ENCODE data around the gene C1QC. TPM values are rescaled to one million over a fixed set of nuclear protein-coding genes. Genes with fewer than 3 reads are reported as not detected.

The C1QC gene
- total and polyA plus RNA-seq, 2 of the 8 experiments (the other 6 are each of a cell fraction or from before 2014, with no cell fraction given), result not detected

- Histone ChIP-seq H4K5ac (ENCODE audit: insufficient read length, low read depth, low read length) (no peak overlapping the region), H3K4me3 (ENCODE audit: extremely low read depth in 1 of 4, insufficient read depth in 2 of 4, low read depth in 3 of 4, low read length in 4 of 4) (no peak overlapping the region), H2BK5ac (ENCODE audit: low read depth, low read length) (no peak overlapping the region), H3K27me3 (replicated peaks in 1 of 4; ENCODE audit: control insufficient read depth in 3 of 4, extremely low read depth in 1 of 4, insufficient read depth in 3 of 4, low read length in 3 of 4) (no peaks in the 10 kb centered on the region), H3K23me2 (ENCODE audit: low read depth, low read length) (no peaks in the 10 kb centered on the region), H3K23ac (ENCODE audit: insufficient read length) (no peak overlapping the region), H3K18ac (ENCODE audit: extremely low read depth, low read length) (no peak overlapping the region), H2BK12ac (ENCODE audit: low read depth, low read length) (no peak overlapping the region), H3K79me2 (ENCODE audit: control insufficient read depth in 1 of 2, insufficient read depth in 2 of 2, low read length in 2 of 2) (no peaks in the 10 kb centered on the region), H2AFZ (ENCODE audit: low read length) (no peak overlapping the region), H3K4me2 (ENCODE audit: insufficient read depth in 1 of 2, low read depth in 2 of 2, low read length in 2 of 2) (no peak overlapping the region), H4K91ac (replicated peaks; ENCODE audit: insufficient read length, low read length) (no peak overlapping the region), H2AK5ac (ENCODE audit: low read depth, low read length) (0 out of 2 replicates have a peak overlapping the region, but pooled peaks have one; percentile 20), H3K9me3 (ENCODE audit: insufficient read depth in 2 of 2, low read depth in 1 of 2, low read length in 1 of 2) (peaks cover 6 to 8% of the 10 kb centered on the region in 2 experiments; a peak in 2 of 4 replicates), H3K36me3 (ENCODE audit: control insufficient read depth in 2 of 4, insufficient read depth in 4 of 4, low read length in 3 of 4) (no peaks in the 10 kb centered on the region), H3K14ac (ENCODE audit: insufficient read length) (no peak overlapping the region), H2BK20ac (ENCODE audit: low read length) (no peak overlapping the region), H2BK15ac (ENCODE audit: low read length) (no peak overlapping the region), H3K4me1 (replicated peaks in 1 of 4; ENCODE audit: control insufficient read depth in 3 of 4, insufficient read depth in 4 of 4, low read length in 3 of 4) (peaks cover 6 to 17% (median 11%) of the 10 kb centered on the region in 4 experiments), H3K9ac (replicated peaks in 1 of 4; ENCODE audit: extremely low read depth in 1 of 4, low read depth in 3 of 4, low read length in 3 of 4) (no peak overlapping the region), H4K20me1 (replicated peaks in 1 of 2; ENCODE audit: control insufficient read depth in 1 of 2, insufficient read depth in 2 of 2, low read length in 2 of 2) (no peaks in the 10 kb centered on the region), H3K79me1 (ENCODE audit: low read depth, low read length) (no peaks in the 10 kb centered on the region), H4K8ac (ENCODE audit: extremely low read depth, insufficient read depth, low read length) (no peak overlapping the region), H2BK120ac (replicated peaks; ENCODE audit: low read depth, low read length) (no peak overlapping the region), H3K4ac (replicated peaks; ENCODE audit: insufficient read length, low read depth, low read length) (no peak overlapping the region), H3K56ac (replicated peaks; ENCODE audit: insufficient read length, low read depth, low read length) (no peak overlapping the region), H3K27ac (ENCODE audit: low read depth, low read length) (no peak overlapping the region)
- WGBS, 2 experiments (ENCODE audit: extremely low coverage in 1 of 2, insufficient coverage in 1 of 2, insufficient read length in 1 of 2, insufficient replicate concordance in 2 of 2, low coverage in 1 of 2, low lambda C conversion rate in 2 of 2, missing lambda C conversion rate in 1 of 2), result 83% methylated on average over 8 of the region's 10 CpGs; no CpG with 5 or more reads in 1 of the 2 experiments
- no peak for DNase-seq (ENCODE audit: low read depth in 1 of 2, low spot score in 2 of 2)
- ChIA-PET CTCF (ENCODE audit: partially characterized antibody) (interaction anchor here (0.8 to 3.5 kb wide), 17 partner anchors 8 to 213 kb away, joined by 3 to 16 read pairs (median 3); no protein-coding TSS in a partner anchor), POLR2A (ENCODE audit: partially characterized antibody) (interaction anchor here (0.7 kb wide), 1 partner anchor 94 kb away, joined by 3 read pairs; no protein-coding TSS in a partner anchor)
- FAIRE-seq, result no peak
- TF ChIP-seq CHD2 (IDR thresholded peaks at IDR 0.05; ENCODE audit: low read length), result no peak
- no peak for TF ChIP-seq MAFK (IDR thresholded peaks at IDR 0.05; ENCODE audit: low read depth, low read length)
- TF ChIP-seq RXRA (IDR thresholded peaks at IDR 0.05; ENCODE audit: insufficient read depth, low read depth, low read length), result no peak
- no peak for TF ChIP-seq ATF3 (IDR thresholded peaks at IDR 0.05; ENCODE audit: insufficient read depth, low read depth, low read length)
- TF ChIP-seq CTCF (IDR thresholded peaks at IDR 0.05; ENCODE audit: control extremely low read depth in 1 of 3, insufficient read depth in 1 of 3, low read depth in 1 of 3, low read length in 3 of 3), result no peak
- TF ChIP-seq HDAC6 (IDR thresholded peaks at IDR 0.05; ENCODE audit: low read depth, low read length), result no peak
- no peak for TF ChIP-seq SRF (IDR thresholded peaks at IDR 0.05; ENCODE audit: low read depth, low read length)
- TF ChIP-seq JUN (IDR thresholded peaks at IDR 0.05; ENCODE audit: low read depth, low read length), result no peak
- TF ChIP-seq CBX8 (IDR thresholded peaks at IDR 0.05; ENCODE audit: borderline replicate concordance, low read depth, low read length), result no peak
These were observed 9.6 kb upstream of the C1QC start for GRCh38 chr1:22633697-22634463.

Measured in H1 (cell line).